H9 (cell line): Measurements from ENCODE around the gene KRT27. TPM values are rescaled to one million over a fixed set of nuclear protein-coding genes. Genes with fewer than 3 reads are reported as not detected.

Experiments
- DNase-seq: peaks from one replicate; pipeline ENCODE4 v3.0.0-alpha.2; 2017
- H2AFZ ChIP-seq: one replicate; pipeline ENCODE4 v1.6.1; 2013; ENCODE audit warnings: mild to moderate bottlenecking, low read length, control low read depth, moderate library complexity
- H2AK5ac ChIP-seq: 2 replicates; pipeline ENCODE4 v1.6.1; 2013; ENCODE audit warnings: low read length, control low read depth, mixed read lengths; ENCODE audit not compliant: insufficient read length
- H2BK120ac ChIP-seq: one replicate; pipeline ENCODE4 v1.6.1; 2013; ENCODE audit warnings: low read depth, mild to moderate bottlenecking, low read length, control low read depth, inconsistent platforms; ENCODE audit not compliant: poor library complexity, severe bottlenecking
- H2BK12ac ChIP-seq: 2 replicates; pipeline ENCODE4 v1.6.1; 2013; ENCODE audit warnings: low read length, control low read depth, mixed read lengths, low read depth; ENCODE audit not compliant: insufficient read length
- H2BK15ac ChIP-seq: 2 replicates; pipeline ENCODE4 v1.6.1; 2013; ENCODE audit warnings: low read depth, low read length, control low read depth
- H2BK20ac ChIP-seq: one replicate; pipeline ENCODE4 v1.6.1; 2013; ENCODE audit warnings: low read depth, mild to moderate bottlenecking, low read length, control low read depth, inconsistent platforms; ENCODE audit not compliant: poor library complexity, severe bottlenecking
- H2BK5ac ChIP-seq: 2 replicates; pipeline ENCODE4 v1.6.1; 2013; ENCODE audit warnings: low read length, control low read depth, mixed read lengths; ENCODE audit not compliant: insufficient read length
- H3K14ac ChIP-seq: 2 replicates; pipeline ENCODE4 v1.6.1; 2013; ENCODE audit warnings: low read length, control low read depth; ENCODE audit not compliant: insufficient read depth
- H3K18ac ChIP-seq: 2 replicates; pipeline ENCODE4 v1.6.1; 2013; ENCODE audit warnings: low read depth, mild to moderate bottlenecking, mixed read lengths, low read length, control low read depth; ENCODE audit not compliant: insufficient read length
- H3K23ac ChIP-seq: 2 replicates; pipeline ENCODE4 v1.6.1; 2013; ENCODE audit warnings: low read length, control low read depth, mixed read lengths, low read depth; ENCODE audit not compliant: insufficient read length
- H3K23me2 ChIP-seq: 2 replicates; pipeline ENCODE4 v1.6.1; 2013; ENCODE audit warnings: low read depth, mild to moderate bottlenecking, mixed read lengths, low read length, control low read depth; ENCODE audit not compliant: insufficient read length, poor library complexity, severe bottlenecking
- H3K27ac ChIP-seq: 2 replicates; pipeline ENCODE4 v1.5.1; 2013; ENCODE audit warnings: low read length, control low read depth, mixed read lengths, low read depth; ENCODE audit not compliant: insufficient read length
- H3K27me3 ChIP-seq: 2 replicates; pipeline ENCODE4 v1.6.1; 2013; ENCODE audit warnings: low read length, control low read depth, inconsistent platforms; ENCODE audit not compliant: insufficient read depth
- H3K4ac ChIP-seq: 2 replicates; pipeline ENCODE4 v1.6.1; 2013; ENCODE audit warnings: low read depth, mild to moderate bottlenecking, control low read depth, inconsistent platforms, low read length, moderate library complexity
- H3K4me1 ChIP-seq: 2 replicates; pipeline ENCODE4 v1.6.1; 2013; ENCODE audit warnings: low read length, control low read depth, inconsistent platforms; ENCODE audit not compliant: insufficient read depth
- H3K4me2 ChIP-seq: 2 replicates; pipeline ENCODE4 v1.6.1; 2013; ENCODE audit warnings: low read length, control low read depth, mixed read lengths; ENCODE audit not compliant: insufficient read length, insufficient read depth
- H3K56ac ChIP-seq: 2 replicates; pipeline ENCODE4 v1.6.1; 2013; ENCODE audit warnings: low read depth, mild to moderate bottlenecking, mixed read lengths, low read length, control low read depth; ENCODE audit not compliant: insufficient read length
- H3K79me1 ChIP-seq: 2 replicates; pipeline ENCODE4 v1.6.1; 2013; ENCODE audit warnings: low read depth, mild to moderate bottlenecking, moderate library complexity, low read length, control low read depth, inconsistent platforms; ENCODE audit not compliant: insufficient read depth, poor library complexity, severe bottlenecking
- H3K79me2 ChIP-seq: 2 replicates; pipeline ENCODE4 v1.6.1; 2013; ENCODE audit warnings: low read length, control low read depth, inconsistent platforms; ENCODE audit not compliant: insufficient read depth
- H3K9ac ChIP-seq: 2 replicates; pipeline ENCODE4 v1.6.1; 2013; ENCODE audit warnings: low read length, control low read depth, mixed read lengths; ENCODE audit not compliant: insufficient read length; ENCODE audit errors: extremely low read depth
- H3K9me3 ChIP-seq: one replicate; pipeline ENCODE4 v1.6.1; 2013; ENCODE audit warnings: low read depth, low read length, inconsistent platforms; ENCODE audit not compliant: control insufficient read depth
- H3T11ph ChIP-seq: one replicate; pipeline ENCODE4 v1.6.1; 2013; ENCODE audit warnings: mild to moderate bottlenecking, low read length, control low read depth, inconsistent platforms
- H4K20me1 ChIP-seq: one replicate; pipeline ENCODE4 v1.6.1; 2013; ENCODE audit not compliant: control insufficient read depth, insufficient read length, insufficient read depth
- H4K5ac ChIP-seq: 2 replicates; pipeline ENCODE4 v1.6.1; 2013; ENCODE audit warnings: low read depth, mild to moderate bottlenecking, mixed read lengths, low read length, control low read depth; ENCODE audit not compliant: insufficient read length
- H4K8ac ChIP-seq: replicated peaks from 2 replicates; pipeline ENCODE4 v1.6.1; 2013; ENCODE audit warnings: low read length, control low read depth, mixed read lengths, low read depth; ENCODE audit not compliant: insufficient read length
- H4K91ac ChIP-seq: 2 replicates; pipeline ENCODE4 v1.6.1; 2013; ENCODE audit warnings: low read depth, mild to moderate bottlenecking, moderate library complexity, mixed read lengths, low read length, control low read depth; ENCODE audit not compliant: insufficient read length
- H3K27ac Mint-ChIP-seq, 3 experiments: 2 replicates in 2 of 3; 3 replicates in 1 of 3; pipeline ENCODE4 v1.8.0; 2020 to 2021; ENCODE audit warnings: mixed read lengths in 3 of 3, mild to moderate bottlenecking in 1 of 3, moderate library complexity in 1 of 3
- H3K27me3 Mint-ChIP-seq: 2 replicates; pipeline ENCODE4 v1.8.0; 2021; ENCODE audit warnings: low read depth, mild to moderate bottlenecking, moderate library complexity, mixed read lengths
- H3K36me3 Mint-ChIP-seq, 3 experiments: 2 replicates in 2 of 3; 3 replicates in 1 of 3; pipeline ENCODE4 v1.8.0; 2020 to 2021; ENCODE audit warnings: low read depth in 3 of 3, mixed read lengths in 3 of 3; ENCODE audit not compliant: insufficient read depth in 1 of 3
- H3K4me1 Mint-ChIP-seq, 2 experiments: 2 replicates each; pipeline ENCODE4 v1.8.0; 2020; ENCODE audit warnings: mixed read lengths in 2 of 2
- H3K4me3 Mint-ChIP-seq, 2 experiments: 2 replicates in 1 of 2; 3 replicates in 1 of 2; pipeline ENCODE4 v1.8.0; 2020 to 2021; ENCODE audit warnings: mild to moderate bottlenecking in 2 of 2, mixed read lengths in 2 of 2, moderate library complexity in 1 of 2
- H3K9me3 Mint-ChIP-seq, 2 experiments: 2 replicates in 1 of 2; 3 replicates in 1 of 2; pipeline ENCODE4 v1.8.0; 2020; ENCODE audit warnings: mild to moderate bottlenecking in 2 of 2, mixed read lengths in 2 of 2, moderate library complexity in 1 of 2
- WGBS: extraction: QIAGEN DNeasy Blood & Tissue Kit; methylation state at CpG from one replicate; pipeline ENCODE4 v1.1.7; 2013; ENCODE audit warnings: missing lambda C conversion rate, low lambda C conversion rate, mixed read lengths; ENCODE audit not compliant: insufficient read length; ENCODE audit errors: extremely low coverage; 5-methylcytosine and 5-hydroxymethylcytosine counted together
- total RNA-seq: library from RNA; stranded (reverse); gene quantifications from 2 replicates; pipeline ENCODE4 v1.2.1, GENCODE V29; 2021
- TF ChIP-seq, protein P1 (sequence below): fragments of 200-600 bp; sonication (generic); conservative IDR thresholded peaks from 3 replicates; pipeline ENCODE4 v1.8.0; 2021; ENCODE audit warnings: antibody characterized with exemption, mild to moderate bottlenecking

KRT27 gene
- total RNA-seq, 1 experiment from 2014 or later = not detected

GRCh38 chr17:40760105-40761016, 22.0 kb downstream of the KRT27 start:
- Histone ChIP-seq H3K14ac (no peak overlapping the region), H3K18ac (no peak overlapping the region), H3K4me2 (no peak overlapping the region), H4K20me1 (no peaks in the 10 kb centered on the region), H4K5ac (no peak overlapping the region), H3K27me3 (no peaks in the 10 kb centered on the region; the same call in 1 of the 2 replicates), H3K9me3 (peaks cover 4% of the 10 kb centered on the region), H2BK15ac (no peak overlapping the region), H2AK5ac (no peak overlapping the region), H2BK20ac (no peak overlapping the region), H4K8ac (no peak overlapping the region), H3K27ac (no peak overlapping the region), H3K9ac (no peak overlapping the region), H3T11ph (no peak overlapping the region), H3K79me1 (no peaks in the 10 kb centered on the region), H3K23ac (no peak overlapping the region), H3K23me2 (no peaks in the 10 kb centered on the region), H2BK5ac (no peak overlapping the region), H2BK12ac (no peak overlapping the region), H3K56ac (no peak overlapping the region), H3K4me1 (no peaks in the 10 kb centered on the region), H2BK120ac (no peak overlapping the region), H3K4ac (no peak overlapping the region), H4K91ac (no peak overlapping the region), H2AFZ (no peak overlapping the region), H3K79me2 (no peaks in the 10 kb centered on the region)
- H3K9me3 Mint-ChIP-seq = peaks cover 39 to 40% of the 10 kb centered on the region in 2 experiments
- H3K4me1 Mint-ChIP-seq = no peaks in the 10 kb centered on the region
- no peak overlapping the region for H3K27ac Mint-ChIP-seq
- H3K27me3 Mint-ChIP-seq = peaks cover 15% of the 10 kb centered on the region
- WGBS = no CpG with 5 or more reads among the region's 1 CpG
- no peak for DNase-seq
- peaks cover 3 to 6% (median 5%) of the 10 kb centered on the region in 3 experiments; a peak in 4 of 7 replicates for H3K36me3 Mint-ChIP-seq
- no peak overlapping the region for H3K4me3 Mint-ChIP-seq
- TF ChIP-seq, protein P1, sequence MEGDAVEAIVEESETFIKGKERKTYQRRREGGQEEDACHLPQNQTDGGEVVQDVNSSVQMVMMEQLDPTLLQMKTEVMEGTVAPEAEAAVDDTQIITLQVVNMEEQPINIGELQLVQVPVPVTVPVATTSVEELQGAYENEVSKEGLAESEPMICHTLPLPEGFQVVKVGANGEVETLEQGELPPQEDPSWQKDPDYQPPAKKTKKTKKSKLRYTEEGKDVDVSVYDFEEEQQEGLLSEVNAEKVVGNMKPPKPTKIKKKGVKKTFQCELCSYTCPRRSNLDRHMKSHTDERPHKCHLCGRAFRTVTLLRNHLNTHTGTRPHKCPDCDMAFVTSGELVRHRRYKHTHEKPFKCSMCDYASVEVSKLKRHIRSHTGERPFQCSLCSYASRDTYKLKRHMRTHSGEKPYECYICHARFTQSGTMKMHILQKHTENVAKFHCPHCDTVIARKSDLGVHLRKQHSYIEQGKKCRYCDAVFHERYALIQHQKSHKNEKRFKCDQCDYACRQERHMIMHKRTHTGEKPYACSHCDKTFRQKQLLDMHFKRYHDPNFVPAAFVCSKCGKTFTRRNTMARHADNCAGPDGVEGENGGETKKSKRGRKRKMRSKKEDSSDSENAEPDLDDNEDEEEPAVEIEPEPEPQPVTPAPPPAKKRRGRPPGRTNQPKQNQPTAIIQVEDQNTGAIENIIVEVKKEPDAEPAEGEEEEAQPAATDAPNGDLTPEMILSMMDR = no peak
